Measurements from ENCODE around the gene CLDND2.

GRCh38 chr19:51351266-51351990 lies 17.4 kb downstream of the CLDND2 start:
- TF ChIP-seq CTCF (IDR thresholded peaks at IDR 0.05) (no peak), EP300 (IDR thresholded peaks at IDR 0.05; ENCODE audit: low read depth) (no peak), POLR2AphosphoS5 (IDR thresholded peaks at IDR 0.05) (no peak), POLR2A (IDR thresholded peaks at IDR 0.05) (no peak)

Data from transverse colon (tissue), 4 donors.